Gastroesophageal sphincter (tissue), 3 donors: ENCODE measurements around the gene PDK1.

Experiments
- CTCF ChIP-seq, 4 experiments: fragments of 200-600 bp in 2 of 4; fragments of 450-650 bp in 2 of 4; sonication (generic) in 1 of 4; IDR thresholded peaks; one replicate each; pipeline ENCODE4 v1.5.1; 2017 to 2019; ENCODE audit warnings: antibody characterized with exemption in 4 of 4, mild to moderate bottlenecking in 2 of 4, moderate library complexity in 2 of 4
- POLR2AphosphoS5 ChIP-seq: sonication (generic); formaldehyde crosslinking; IDR thresholded peaks from one replicate; pipeline ENCODE4 v1.6.1; 2017; ENCODE audit warnings: antibody characterized with exemption

DNA sequence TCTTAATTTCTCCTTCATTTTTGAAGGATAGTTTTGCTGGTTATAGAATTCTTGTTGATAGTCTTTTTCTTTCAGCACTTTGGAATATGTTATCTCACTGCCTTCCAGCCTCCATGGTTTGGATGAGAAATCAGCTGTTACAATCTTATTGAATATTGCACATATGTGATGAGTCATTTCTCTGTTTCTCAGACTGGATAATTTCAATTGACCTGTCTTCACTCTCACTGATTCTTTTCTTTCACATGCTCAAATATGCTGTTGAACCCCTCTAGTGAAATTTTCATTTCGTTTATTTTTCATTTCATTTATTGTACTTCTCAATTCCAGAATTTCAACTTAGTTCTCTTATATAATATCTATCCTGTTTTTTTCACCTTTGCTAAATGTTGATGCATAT, 22.2 kb downstream of the PDK1 start:
- TF ChIP-seq CTCF (IDR thresholded peaks at IDR 0.05) (no peak), POLR2AphosphoS5 (no peak)
